H9 (cell line): ENCODE measurements around the gene TMEM44. TPM values are rescaled to one million over a fixed set of nuclear protein-coding genes. Genes with fewer than 3 reads are reported as not detected.

Experiments
- DNase-seq: peaks from one replicate; pipeline ENCODE4 v3.0.0-alpha.2; 2017
- H2AFZ ChIP-seq: one replicate; pipeline ENCODE4 v1.6.1; 2013; ENCODE audit warnings: mild to moderate bottlenecking, low read length, control low read depth, moderate library complexity
- H2AK5ac ChIP-seq: 2 replicates; pipeline ENCODE4 v1.6.1; 2013; ENCODE audit warnings: low read length, control low read depth, mixed read lengths; ENCODE audit not compliant: insufficient read length
- H2BK120ac ChIP-seq: one replicate; pipeline ENCODE4 v1.6.1; 2013; ENCODE audit warnings: low read depth, mild to moderate bottlenecking, low read length, control low read depth, inconsistent platforms; ENCODE audit not compliant: poor library complexity, severe bottlenecking
- H2BK12ac ChIP-seq: 2 replicates; pipeline ENCODE4 v1.6.1; 2013; ENCODE audit warnings: low read length, control low read depth, mixed read lengths, low read depth; ENCODE audit not compliant: insufficient read length
- H2BK15ac ChIP-seq: 2 replicates; pipeline ENCODE4 v1.6.1; 2013; ENCODE audit warnings: low read depth, low read length, control low read depth
- H2BK20ac ChIP-seq: one replicate; pipeline ENCODE4 v1.6.1; 2013; ENCODE audit warnings: low read depth, mild to moderate bottlenecking, low read length, control low read depth, inconsistent platforms; ENCODE audit not compliant: poor library complexity, severe bottlenecking
- H2BK5ac ChIP-seq: 2 replicates; pipeline ENCODE4 v1.6.1; 2013; ENCODE audit warnings: low read length, control low read depth, mixed read lengths; ENCODE audit not compliant: insufficient read length
- H3K14ac ChIP-seq: 2 replicates; pipeline ENCODE4 v1.6.1; 2013; ENCODE audit warnings: low read length, control low read depth; ENCODE audit not compliant: insufficient read depth
- H3K18ac ChIP-seq: 2 replicates; pipeline ENCODE4 v1.6.1; 2013; ENCODE audit warnings: low read depth, mild to moderate bottlenecking, mixed read lengths, low read length, control low read depth; ENCODE audit not compliant: insufficient read length
- H3K23ac ChIP-seq: 2 replicates; pipeline ENCODE4 v1.6.1; 2013; ENCODE audit warnings: low read length, control low read depth, mixed read lengths, low read depth; ENCODE audit not compliant: insufficient read length
- H3K23me2 ChIP-seq: 2 replicates; pipeline ENCODE4 v1.6.1; 2013; ENCODE audit warnings: low read depth, mild to moderate bottlenecking, mixed read lengths, low read length, control low read depth; ENCODE audit not compliant: insufficient read length, poor library complexity, severe bottlenecking
- H3K27ac ChIP-seq: 2 replicates; pipeline ENCODE4 v1.5.1; 2013; ENCODE audit warnings: low read length, control low read depth, mixed read lengths, low read depth; ENCODE audit not compliant: insufficient read length
- H3K27me3 ChIP-seq: 2 replicates; pipeline ENCODE4 v1.6.1; 2013; ENCODE audit warnings: low read length, control low read depth, inconsistent platforms; ENCODE audit not compliant: insufficient read depth
- H3K4ac ChIP-seq: 2 replicates; pipeline ENCODE4 v1.6.1; 2013; ENCODE audit warnings: low read depth, mild to moderate bottlenecking, control low read depth, inconsistent platforms, low read length, moderate library complexity
- H3K4me1 ChIP-seq: 2 replicates; pipeline ENCODE4 v1.6.1; 2013; ENCODE audit warnings: low read length, control low read depth, inconsistent platforms; ENCODE audit not compliant: insufficient read depth
- H3K4me2 ChIP-seq: 2 replicates; pipeline ENCODE4 v1.6.1; 2013; ENCODE audit warnings: low read length, control low read depth, mixed read lengths; ENCODE audit not compliant: insufficient read length, insufficient read depth
- H3K56ac ChIP-seq: 2 replicates; pipeline ENCODE4 v1.6.1; 2013; ENCODE audit warnings: low read depth, mild to moderate bottlenecking, mixed read lengths, low read length, control low read depth; ENCODE audit not compliant: insufficient read length
- H3K79me1 ChIP-seq: 2 replicates; pipeline ENCODE4 v1.6.1; 2013; ENCODE audit warnings: low read depth, mild to moderate bottlenecking, moderate library complexity, low read length, control low read depth, inconsistent platforms; ENCODE audit not compliant: insufficient read depth, poor library complexity, severe bottlenecking
- H3K79me2 ChIP-seq: 2 replicates; pipeline ENCODE4 v1.6.1; 2013; ENCODE audit warnings: low read length, control low read depth, inconsistent platforms; ENCODE audit not compliant: insufficient read depth
- H3K9ac ChIP-seq: 2 replicates; pipeline ENCODE4 v1.6.1; 2013; ENCODE audit warnings: low read length, control low read depth, mixed read lengths; ENCODE audit not compliant: insufficient read length; ENCODE audit errors: extremely low read depth
- H3K9me3 ChIP-seq: one replicate; pipeline ENCODE4 v1.6.1; 2013; ENCODE audit warnings: low read depth, low read length, inconsistent platforms; ENCODE audit not compliant: control insufficient read depth
- H3T11ph ChIP-seq: one replicate; pipeline ENCODE4 v1.6.1; 2013; ENCODE audit warnings: mild to moderate bottlenecking, low read length, control low read depth, inconsistent platforms
- H4K20me1 ChIP-seq: one replicate; pipeline ENCODE4 v1.6.1; 2013; ENCODE audit not compliant: control insufficient read depth, insufficient read length, insufficient read depth
- H4K5ac ChIP-seq: 2 replicates; pipeline ENCODE4 v1.6.1; 2013; ENCODE audit warnings: low read depth, mild to moderate bottlenecking, mixed read lengths, low read length, control low read depth; ENCODE audit not compliant: insufficient read length
- H4K8ac ChIP-seq: replicated peaks from 2 replicates; pipeline ENCODE4 v1.6.1; 2013; ENCODE audit warnings: low read length, control low read depth, mixed read lengths, low read depth; ENCODE audit not compliant: insufficient read length
- H4K91ac ChIP-seq: 2 replicates; pipeline ENCODE4 v1.6.1; 2013; ENCODE audit warnings: low read depth, mild to moderate bottlenecking, moderate library complexity, mixed read lengths, low read length, control low read depth; ENCODE audit not compliant: insufficient read length
- H3K27ac Mint-ChIP-seq, 3 experiments: 2 replicates in 2 of 3; 3 replicates in 1 of 3; pipeline ENCODE4 v1.8.0; 2020 to 2021; ENCODE audit warnings: mixed read lengths in 3 of 3, mild to moderate bottlenecking in 1 of 3, moderate library complexity in 1 of 3
- H3K27me3 Mint-ChIP-seq: 2 replicates; pipeline ENCODE4 v1.8.0; 2021; ENCODE audit warnings: low read depth, mild to moderate bottlenecking, moderate library complexity, mixed read lengths
- H3K36me3 Mint-ChIP-seq, 3 experiments: 2 replicates in 2 of 3; 3 replicates in 1 of 3; pipeline ENCODE4 v1.8.0; 2020 to 2021; ENCODE audit warnings: low read depth in 3 of 3, mixed read lengths in 3 of 3; ENCODE audit not compliant: insufficient read depth in 1 of 3
- H3K4me1 Mint-ChIP-seq, 2 experiments: 2 replicates each; pipeline ENCODE4 v1.8.0; 2020; ENCODE audit warnings: mixed read lengths in 2 of 2
- H3K4me3 Mint-ChIP-seq, 2 experiments: 2 replicates in 1 of 2; 3 replicates in 1 of 2; pipeline ENCODE4 v1.8.0; 2020 to 2021; ENCODE audit warnings: mild to moderate bottlenecking in 2 of 2, mixed read lengths in 2 of 2, moderate library complexity in 1 of 2
- H3K9me3 Mint-ChIP-seq, 2 experiments: 2 replicates in 1 of 2; 3 replicates in 1 of 2; pipeline ENCODE4 v1.8.0; 2020; ENCODE audit warnings: mild to moderate bottlenecking in 2 of 2, mixed read lengths in 2 of 2, moderate library complexity in 1 of 2
- WGBS: extraction: QIAGEN DNeasy Blood & Tissue Kit; methylation state at CpG from one replicate; pipeline ENCODE4 v1.1.7; 2013; ENCODE audit warnings: missing lambda C conversion rate, low lambda C conversion rate, mixed read lengths; ENCODE audit not compliant: insufficient read length; ENCODE audit errors: extremely low coverage; 5-methylcytosine and 5-hydroxymethylcytosine counted together
- total RNA-seq: library from RNA; stranded (reverse); gene quantifications from 2 replicates; pipeline ENCODE4 v1.2.1, GENCODE V29; 2021
- TF ChIP-seq, protein P1 (sequence below): fragments of 200-600 bp; sonication (generic); conservative IDR thresholded peaks from 3 replicates; pipeline ENCODE4 v1.8.0; 2021; ENCODE audit warnings: antibody characterized with exemption, mild to moderate bottlenecking

Gene TMEM44
- total RNA-seq, 1 experiment from 2014 or later, result 19.8 TPM

DNA sequence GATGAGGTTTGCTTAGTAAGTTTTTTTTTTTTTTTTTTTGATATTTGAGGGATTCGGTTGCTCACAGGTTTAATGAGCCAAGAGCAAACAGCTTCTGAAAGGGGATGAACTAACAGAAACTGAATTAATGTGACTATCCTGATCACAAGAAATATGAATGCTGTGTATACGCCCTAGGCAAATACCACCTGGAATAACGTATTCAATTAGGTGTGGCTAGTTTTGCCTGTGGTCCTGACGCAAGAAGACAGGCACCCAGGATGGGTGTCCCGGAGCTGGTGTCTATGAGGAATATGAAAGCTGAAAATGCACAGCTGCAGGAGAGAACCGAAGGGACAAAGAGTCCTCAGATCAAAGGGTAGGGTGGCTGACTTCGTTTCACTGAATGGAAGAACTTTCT is 24.2 kb upstream of the TMEM44 start:
- no peak overlapping the region for H2AFZ ChIP-seq
- no peak for DNase-seq
- no peak overlapping the region for H3K14ac ChIP-seq
- H3K79me2 ChIP-seq, result no peaks in the 10 kb centered on the region; the same call in 1 of the 2 replicates
- no peak overlapping the region for H3T11ph ChIP-seq
- H2BK120ac ChIP-seq, result no peak overlapping the region
- no peak overlapping the region for H4K8ac ChIP-seq
- H2BK20ac ChIP-seq, result no peak overlapping the region
- no peak overlapping the region for H2BK12ac ChIP-seq
- no peak overlapping the region for H3K4ac ChIP-seq
- no peak overlapping the region for H3K27ac Mint-ChIP-seq
- TF ChIP-seq, protein P1, sequence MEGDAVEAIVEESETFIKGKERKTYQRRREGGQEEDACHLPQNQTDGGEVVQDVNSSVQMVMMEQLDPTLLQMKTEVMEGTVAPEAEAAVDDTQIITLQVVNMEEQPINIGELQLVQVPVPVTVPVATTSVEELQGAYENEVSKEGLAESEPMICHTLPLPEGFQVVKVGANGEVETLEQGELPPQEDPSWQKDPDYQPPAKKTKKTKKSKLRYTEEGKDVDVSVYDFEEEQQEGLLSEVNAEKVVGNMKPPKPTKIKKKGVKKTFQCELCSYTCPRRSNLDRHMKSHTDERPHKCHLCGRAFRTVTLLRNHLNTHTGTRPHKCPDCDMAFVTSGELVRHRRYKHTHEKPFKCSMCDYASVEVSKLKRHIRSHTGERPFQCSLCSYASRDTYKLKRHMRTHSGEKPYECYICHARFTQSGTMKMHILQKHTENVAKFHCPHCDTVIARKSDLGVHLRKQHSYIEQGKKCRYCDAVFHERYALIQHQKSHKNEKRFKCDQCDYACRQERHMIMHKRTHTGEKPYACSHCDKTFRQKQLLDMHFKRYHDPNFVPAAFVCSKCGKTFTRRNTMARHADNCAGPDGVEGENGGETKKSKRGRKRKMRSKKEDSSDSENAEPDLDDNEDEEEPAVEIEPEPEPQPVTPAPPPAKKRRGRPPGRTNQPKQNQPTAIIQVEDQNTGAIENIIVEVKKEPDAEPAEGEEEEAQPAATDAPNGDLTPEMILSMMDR, result no peak
- no peaks in the 10 kb centered on the region for H3K27me3 Mint-ChIP-seq
- no peak overlapping the region for H3K4me3 Mint-ChIP-seq
- H3K9me3 ChIP-seq, result no peaks in the 10 kb centered on the region
- no peak overlapping the region for H3K18ac ChIP-seq
- H3K27ac ChIP-seq, result no peak overlapping the region
- H4K5ac ChIP-seq, result no peak overlapping the region
- no peak overlapping the region for H4K91ac ChIP-seq
- H3K23ac ChIP-seq, result no peak overlapping the region
- no peak overlapping the region for H2AK5ac ChIP-seq
- H3K4me1 ChIP-seq, result peaks cover 3% of the 10 kb centered on the region; the same call in 1 of the 2 replicates
- no peak overlapping the region for H2BK15ac ChIP-seq
- H3K56ac ChIP-seq, result no peak overlapping the region
- H3K9ac ChIP-seq, result no peak overlapping the region
- no peaks in the 10 kb centered on the region for H3K79me1 ChIP-seq
- peaks cover 11 to 19% of the 10 kb centered on the region in 2 experiments for H3K4me1 Mint-ChIP-seq
- H2BK5ac ChIP-seq, result no peak overlapping the region
- no peaks in the 10 kb centered on the region; a peak in 1 of 5 replicates for H3K9me3 Mint-ChIP-seq
- no peak overlapping the region for H3K4me2 ChIP-seq
- no peaks in the 10 kb centered on the region for H3K23me2 ChIP-seq
- no peaks in the 10 kb centered on the region for H3K27me3 ChIP-seq
- no peaks in the 10 kb centered on the region for H4K20me1 ChIP-seq
- H3K36me3 Mint-ChIP-seq, result peaks cover 24 to 76% (median 45%) of the 10 kb centered on the region in 3 experiments; a peak in 6 of 7 replicates
- no CpG with 5 or more reads among the region's 7 CpGs for WGBS
